HG03196 (cell line): ENCODE data around the gene SQSTM1.
"Not testable (repeated sequence)": the region's sequence is repeated elsewhere in the genome, so short reads cannot be mapped to it uniquely, and the experiment has no call there.

ENCODE experiments used
- ATAC-seq: cut with Tn5 transposase; IDR thresholded peaks from one replicate; pipeline ENCODE4 v1.9.1; 2021; ENCODE audit not compliant: unreplicated experiment

SQSTM1 gene

DNA sequence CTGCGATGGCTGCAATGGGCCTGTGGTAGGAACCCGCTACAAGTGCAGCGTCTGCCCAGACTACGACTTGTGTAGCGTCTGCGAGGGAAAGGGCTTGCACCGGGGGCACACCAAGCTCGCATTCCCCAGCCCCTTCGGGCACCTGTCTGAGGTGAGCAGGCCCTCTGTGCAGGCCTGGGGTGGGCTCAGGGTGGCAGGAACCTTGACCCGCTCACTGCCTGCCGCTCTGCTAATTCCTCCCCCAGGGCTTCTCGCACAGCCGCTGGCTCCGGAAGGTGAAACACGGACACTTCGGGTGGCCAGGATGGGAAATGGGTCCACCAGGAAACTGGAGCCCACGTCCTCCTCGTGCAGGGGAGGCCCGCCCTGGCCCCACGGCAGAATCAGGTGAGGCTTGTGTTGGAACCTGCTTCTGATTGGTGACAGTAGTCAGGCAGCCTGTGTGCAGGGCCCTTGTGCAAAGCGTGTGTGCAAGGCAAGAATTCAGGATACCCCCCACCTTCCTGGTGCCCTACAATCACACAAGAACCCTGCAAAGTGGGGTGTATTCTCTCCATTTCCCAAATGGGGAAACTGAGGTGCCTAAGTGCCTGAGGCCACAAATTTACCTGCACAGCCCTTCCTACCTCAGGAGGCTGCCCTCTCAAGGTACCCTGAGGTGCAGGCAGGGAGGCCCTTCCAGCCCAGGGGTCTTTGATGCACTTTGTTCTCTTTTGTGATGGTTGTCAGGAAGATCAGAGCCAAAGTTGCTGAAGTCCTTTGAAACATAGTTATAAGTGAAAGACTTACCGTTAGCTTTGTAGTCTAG is 3.4 kb downstream of the SQSTM1 start:
- no peak for ATAC-seq

DNA sequence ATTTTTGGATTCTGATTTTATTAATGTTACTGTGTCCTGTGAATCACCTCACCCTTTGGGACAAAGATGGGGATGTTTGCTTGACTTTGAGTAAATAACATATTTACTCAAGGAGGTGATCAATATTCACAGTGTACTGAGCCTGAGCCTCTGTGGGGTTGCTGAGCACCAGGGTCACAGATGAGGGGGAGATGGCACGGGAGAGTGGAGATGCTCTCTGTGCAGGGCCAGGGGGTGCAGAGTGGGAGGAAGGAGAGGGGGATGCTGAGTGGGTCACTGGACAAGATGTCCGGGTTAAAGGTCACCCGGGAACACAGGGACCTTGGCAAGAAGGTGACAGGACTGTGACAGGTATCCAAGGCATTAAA is 4.0 kb downstream of the SQSTM1 start:
- ATAC-seq: no peak

DNA sequence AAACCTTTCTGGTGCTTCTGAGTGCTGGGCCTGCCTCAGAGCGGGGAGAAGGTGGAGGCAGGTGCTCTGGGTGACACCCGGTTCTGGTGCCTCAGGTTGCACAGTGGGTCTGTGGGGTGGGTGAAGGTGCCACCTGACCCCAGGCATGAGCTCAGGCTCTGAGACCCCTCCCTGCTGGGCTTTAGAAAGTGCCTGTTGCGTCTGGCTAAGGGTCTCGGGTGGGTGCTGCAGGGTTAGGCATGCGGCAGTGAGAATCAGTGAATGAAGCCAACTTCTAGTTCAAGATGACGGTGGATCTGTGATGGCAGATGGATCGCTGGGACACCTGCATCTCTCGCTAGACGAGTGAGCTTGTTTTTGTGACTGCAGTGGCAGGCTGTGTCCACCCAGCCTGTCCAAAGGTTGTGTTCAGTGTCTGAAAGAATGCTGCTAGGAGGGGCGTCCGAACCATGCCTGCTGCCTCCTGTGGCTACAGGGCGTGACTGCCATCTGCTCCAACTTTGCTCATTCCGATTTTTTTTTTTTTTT is 5.0 kb downstream of the SQSTM1 start:
- no peak for ATAC-seq

DNA sequence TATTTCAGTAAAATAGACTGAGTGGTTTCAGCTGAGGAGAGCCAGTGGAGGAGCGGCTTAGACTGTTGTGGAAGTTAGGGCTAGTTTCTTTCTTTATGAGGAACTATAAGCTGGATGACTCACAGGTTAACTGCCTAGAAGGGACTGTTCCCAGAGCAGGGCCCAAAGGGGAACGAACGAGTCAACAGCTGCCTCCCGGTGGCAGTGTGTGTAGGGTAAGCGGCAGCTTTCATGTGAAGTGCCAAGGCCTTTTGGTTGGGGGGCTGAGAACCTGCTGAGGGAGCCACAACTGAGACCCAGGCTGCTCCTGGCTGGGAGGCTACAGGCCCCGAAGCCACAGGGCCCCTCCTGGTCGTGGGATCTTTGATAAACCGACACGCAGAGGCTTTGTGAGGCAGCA is 7.0 kb downstream of the SQSTM1 start:
- ATAC-seq: no peak

DNA sequence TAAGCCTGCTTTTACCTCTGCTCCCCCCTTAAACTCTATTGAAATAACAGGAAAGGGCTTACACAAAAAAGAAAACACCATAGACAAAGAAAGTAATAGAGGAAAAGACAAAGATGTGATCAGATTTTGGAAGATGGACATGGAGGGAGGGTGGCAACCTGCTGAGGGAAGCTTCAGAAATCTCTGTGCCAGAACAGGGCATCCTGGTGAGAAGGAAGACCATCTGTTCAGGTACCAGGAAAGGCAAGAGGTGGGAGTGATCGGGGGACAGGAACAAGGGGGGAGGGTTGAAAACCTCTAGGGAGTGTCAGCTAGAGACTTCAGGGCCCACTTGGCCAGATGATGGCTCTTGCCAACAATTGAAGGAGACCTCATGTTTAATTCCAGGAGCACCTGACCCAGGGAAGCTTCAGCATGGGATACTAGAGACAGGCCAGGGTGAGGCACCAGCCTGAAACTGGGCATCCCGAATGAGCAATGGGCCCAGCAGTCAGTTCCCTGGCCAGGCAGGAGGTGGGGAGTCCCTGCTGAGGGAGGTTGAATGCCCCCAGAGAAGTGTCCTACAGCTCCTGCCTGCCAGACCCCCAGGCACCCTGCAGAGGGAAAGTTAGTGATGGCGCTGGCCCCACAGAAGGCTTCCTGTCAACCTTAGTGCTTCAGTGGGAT is 8.2 kb downstream of the SQSTM1 start:
- ATAC-seq: no peak

DNA sequence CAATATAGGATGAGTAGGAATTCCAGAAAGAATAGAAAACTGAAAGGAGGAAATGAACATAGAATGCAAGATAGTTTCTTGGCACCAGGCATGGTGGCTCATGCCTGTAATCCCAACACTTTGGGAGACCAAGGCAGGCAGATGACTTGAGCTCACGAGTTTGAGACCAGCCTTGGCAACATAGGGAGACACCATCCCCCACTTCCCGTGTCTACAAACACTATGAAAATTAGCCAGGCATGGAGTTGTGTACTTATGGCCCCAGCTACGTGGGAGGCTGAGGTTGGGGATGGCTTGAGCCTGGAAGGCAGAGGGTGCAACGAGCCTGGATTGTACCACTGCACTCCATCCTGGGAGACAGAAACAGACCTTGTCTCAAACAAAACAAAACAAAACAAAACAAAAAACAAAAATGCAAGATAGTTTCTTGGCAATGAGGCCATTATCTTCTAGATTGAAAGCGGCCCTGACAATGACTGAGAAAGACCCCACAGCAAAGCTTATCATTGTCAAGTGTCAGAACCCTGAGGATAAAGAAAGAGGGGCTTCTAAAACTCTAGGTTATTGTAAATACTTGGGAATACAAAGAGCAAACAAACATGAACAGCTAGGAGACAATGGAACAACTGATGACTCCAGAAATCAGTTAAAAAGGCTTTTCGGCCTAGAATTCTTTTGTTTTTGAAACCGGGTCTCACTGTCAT is 9.2 kb downstream of the SQSTM1 start:
- ATAC-seq: no peak

DNA sequence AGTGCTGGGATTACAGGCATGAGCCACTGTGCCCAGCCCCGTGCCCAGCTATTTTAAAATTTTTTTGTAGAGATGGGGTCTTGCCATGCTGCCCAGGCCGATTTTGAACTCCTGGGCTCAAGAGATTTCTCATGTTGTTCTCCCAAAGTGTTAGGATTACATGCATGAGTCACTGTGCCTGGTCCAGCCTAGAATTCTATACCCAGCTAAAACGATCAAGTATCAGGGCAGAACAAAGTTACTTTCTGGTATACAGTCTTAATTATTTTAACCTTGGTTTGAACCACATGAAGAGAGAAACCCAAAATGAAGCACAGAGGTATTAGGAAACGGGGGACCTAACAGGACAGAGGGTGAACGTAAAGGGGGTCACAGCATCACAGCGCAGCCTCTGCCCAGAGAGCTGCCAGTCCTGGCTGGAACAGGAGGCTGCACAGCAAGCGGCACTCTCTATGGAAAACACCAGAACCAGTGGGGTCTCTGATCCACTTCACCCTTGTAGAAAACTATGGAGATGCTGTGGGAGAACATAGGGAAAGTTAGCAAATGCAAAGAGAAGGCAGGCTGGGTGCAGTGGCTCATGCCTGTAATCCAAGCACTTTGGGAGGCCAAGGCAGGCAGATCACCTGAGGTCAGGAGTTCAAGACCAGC is 10.2 kb downstream of the SQSTM1 start:
- no peak for ATAC-seq

DNA sequence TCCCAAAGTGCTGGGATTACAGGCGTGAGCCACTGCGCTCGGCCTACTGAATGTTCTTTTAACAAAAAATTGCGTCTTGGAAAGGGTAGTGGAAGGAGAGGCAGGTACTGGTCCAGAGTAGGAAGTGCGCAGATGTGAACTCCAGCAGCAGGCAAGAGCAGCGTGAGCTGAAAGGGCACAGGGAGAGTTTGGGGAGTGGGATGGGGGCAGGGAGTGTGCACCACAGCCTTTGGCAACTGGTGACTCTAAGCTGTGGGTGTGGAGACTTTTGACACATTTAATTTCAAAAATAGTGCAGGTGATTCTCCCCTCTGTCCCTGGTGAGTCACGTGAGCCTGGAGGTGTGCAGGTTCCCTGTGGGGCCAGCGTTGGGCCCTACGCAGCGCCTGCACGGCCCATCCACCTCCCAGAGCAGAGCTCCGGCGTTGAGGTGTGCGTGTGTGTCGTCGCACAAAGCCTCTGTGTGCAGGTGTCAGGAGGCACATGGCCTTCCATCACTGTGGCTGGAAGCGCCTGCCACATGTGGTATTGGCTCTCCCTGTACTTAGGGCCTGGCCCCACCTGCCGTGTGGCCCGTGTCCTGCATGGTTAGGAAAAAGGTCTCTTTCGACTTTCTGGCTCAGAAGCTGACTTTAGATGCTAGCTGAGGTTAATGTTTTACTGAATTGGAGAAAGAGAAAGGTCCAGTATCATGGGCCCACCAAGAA is 11.5 kb downstream of the SQSTM1 start:
- no peak for ATAC-seq

DNA sequence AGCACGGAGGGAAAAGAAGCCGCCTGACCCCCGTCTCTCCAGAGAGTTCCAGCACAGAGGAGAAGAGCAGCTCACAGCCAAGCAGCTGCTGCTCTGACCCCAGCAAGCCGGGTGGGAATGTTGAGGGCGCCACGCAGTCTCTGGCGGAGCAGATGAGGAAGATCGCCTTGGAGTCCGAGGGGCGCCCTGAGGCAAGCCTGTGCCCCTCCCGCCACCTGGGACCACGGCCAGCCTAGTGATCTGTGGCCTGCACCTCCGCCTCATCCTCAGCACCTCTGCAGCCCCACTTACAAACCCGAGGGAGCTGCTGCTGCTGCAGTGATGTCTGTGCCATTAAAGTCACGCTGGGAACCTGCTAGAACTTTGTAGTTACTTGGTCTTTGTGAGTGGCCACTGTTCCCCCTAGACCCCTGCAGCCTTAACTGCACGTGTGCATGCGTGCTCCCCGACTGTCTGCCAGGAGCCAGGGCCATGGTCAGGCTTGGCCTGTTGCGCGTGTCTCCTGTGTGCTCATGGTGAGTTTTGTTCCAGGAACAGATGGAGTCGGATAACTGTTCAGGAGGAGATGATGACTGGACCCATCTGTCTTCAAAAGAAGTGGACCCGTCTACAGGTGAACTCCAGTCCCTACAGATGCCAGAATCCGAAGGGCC is 12.5 kb downstream of the SQSTM1 start:
- no peak for ATAC-seq

DNA sequence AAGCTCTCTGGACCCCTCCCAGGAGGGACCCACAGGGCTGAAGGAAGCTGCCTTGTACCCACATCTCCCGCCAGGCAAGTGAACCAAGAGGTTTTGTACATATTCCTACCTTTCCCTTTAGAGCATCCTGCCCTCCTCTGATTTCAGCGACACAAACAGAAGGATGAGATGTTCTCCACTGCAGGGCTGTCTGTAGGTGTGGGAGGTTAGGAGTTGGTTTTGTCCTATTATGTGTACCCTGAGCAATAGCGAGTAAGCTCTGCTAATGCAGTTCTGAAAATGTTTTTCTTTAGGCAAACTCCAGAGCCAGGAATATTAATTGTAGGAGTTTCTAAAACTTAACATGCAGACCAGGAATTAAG is 13.0 kb downstream of the SQSTM1 start:
- ATAC-seq: no peak

DNA sequence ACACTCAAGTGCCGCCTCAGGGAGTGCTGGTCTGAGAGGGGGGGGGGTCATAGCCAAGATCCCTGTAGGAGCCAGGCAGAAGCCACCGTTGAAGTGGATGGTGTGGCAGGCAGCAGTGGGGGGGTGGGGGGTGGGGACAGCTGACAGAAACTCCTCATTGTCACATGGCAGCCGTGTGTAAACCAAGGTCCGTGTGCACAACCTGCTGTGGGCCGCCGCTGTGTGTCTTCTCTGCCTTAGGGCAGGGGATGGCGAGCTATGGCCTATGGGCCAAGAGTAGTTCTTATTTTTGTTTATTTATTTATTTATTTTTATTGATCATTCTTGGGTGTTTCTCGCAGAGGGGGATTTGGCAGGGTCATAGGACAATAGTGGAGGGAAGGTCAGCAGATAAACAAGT is 13.4 kb downstream of the SQSTM1 start:
- no peak for ATAC-seq

DNA sequence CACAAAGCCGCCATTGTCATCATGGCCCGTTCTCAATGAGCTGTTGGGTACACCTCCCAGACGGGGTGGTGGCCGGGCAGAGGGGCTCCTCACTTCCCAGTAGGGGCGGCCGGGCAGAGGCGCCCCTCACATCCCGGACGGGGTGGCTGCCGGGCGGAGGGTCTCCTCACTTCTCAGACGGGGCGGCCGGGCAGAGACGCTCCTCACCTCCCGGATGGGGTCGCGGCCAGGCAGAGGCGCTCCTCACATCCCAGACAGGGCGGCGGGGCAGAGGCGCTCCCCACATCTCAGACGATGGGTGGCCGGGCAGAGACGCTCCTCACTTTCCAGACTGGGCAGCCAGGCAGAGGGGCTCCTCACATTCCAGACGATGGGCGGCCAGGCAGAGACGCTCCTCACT is 14.2 kb downstream of the SQSTM1 start:
- ATAC-seq: not testable (repeated sequence)

DNA sequence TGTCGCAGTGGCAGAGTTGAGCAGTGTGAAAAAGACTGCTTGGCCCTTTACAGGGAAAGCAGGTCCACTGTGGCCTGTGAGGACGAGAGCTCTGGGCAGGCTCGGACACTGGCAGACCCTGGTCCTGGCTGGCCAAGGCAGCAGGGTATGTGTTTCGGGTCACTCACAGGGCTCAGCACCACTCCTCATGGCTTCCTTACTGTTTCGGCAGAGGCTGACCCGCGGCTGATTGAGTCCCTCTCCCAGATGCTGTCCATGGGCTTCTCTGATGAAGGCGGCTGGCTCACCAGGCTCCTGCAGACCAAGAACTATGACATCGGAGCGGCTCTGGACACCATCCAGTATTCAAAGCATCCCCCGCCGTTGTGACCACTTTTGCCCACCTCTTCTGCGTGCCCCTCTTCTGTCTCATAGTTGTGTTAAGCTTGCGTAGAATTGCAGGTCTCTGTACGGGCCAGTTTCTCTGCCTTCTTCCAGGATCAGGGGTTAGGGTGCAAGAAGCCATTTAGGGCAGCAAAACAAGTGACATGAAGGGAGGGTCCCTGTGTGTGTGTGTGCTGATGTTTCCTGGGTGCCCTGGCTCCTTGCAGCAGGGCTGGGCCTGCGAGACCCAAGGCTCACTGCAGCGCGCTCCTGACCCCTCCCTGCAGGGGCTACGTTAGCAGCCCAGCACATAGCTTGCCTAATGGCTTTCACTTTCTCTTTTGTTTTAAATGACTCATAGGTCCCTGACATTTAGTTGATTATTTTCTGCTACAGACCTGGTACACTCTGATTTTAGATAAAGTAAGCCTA is 15.7 kb downstream of the SQSTM1 start:
- no peak for ATAC-seq

DNA sequence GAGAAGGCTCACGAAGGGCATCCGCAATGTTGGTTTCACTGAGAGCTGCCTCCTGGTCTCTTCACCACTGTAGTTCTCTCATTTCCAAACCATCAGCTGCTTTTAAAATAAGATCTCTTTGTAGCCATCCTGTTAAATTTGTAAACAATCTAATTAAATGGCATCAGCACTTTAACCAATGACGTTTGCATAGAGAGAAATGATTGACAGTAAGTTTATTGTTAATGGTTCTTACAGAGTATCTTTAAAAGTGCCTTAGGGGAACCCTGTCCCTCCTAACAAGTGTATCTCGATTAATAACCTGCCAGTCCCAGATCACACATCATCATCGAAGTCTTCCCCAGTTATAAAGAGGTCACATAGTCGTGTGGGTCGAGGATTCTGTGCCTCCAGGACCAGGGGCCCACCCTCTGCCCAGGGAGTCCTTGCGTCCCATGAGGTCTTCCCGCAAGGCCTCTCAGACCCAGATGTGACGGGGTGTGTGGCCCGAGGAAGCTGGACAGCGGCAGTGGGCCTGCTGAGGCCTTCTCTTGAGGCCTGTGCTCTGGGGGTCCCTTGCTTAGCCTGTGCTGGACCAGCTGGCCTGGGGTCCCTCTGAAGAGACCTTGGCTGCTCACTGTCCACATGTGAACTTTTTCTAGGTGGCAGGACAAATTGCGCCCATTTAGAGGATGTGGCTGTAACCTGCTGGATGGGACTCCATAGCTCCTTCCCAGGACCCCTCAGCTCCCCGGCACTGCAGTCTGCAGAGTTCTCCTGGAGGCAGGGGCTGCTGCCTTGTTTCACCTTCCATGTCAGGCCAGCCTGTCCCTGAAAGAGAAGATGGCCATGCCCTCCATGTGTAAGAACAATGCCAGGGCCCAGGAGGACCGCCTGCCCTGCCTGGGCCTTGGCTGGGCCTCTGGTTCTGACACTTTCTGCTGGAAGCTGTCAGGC is 16.6 kb downstream of the SQSTM1 start:
- ATAC-seq: no peak

DNA sequence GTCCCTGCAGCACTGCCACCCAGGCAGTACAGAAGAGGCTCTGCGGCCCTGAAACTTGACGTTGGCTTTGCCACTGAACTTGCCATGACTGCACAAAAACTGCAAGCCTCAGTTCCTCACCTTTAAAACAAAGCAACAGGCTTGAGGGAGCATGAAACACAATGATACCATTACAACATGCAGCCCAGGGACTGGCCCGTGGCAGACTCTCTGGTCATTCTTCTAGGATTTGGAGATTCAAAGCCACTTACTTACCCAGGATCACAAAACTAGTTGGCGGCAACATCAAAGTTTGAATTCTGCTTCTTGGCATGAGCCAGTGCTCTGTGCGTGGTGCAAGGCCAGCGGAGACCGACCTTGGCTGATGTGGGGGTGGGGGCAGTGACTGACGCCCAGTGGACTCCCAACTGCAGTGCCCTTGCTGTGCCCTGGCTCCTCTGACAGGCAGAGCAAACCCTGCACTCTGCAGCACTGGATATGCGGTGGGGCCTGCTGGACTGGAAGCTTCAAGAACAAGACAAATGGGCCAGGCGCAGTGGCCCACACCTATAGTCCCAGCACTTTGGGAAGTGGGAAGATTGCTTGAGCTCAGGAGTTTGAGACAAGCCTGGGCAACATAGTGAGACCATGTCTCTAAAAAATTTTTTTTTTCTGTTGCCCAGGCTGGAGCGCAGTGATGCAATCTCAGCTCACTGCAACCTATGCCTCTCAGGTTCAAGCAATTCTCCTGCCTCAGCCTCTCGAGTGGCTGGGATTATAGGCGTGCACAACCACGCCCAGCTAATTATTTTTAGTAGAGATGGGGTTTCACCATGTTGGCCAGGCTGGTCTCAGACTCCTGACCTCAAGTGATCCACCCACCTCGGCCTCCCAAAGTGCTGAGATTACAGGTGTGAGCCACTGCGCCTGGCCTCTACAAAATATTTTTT is 18.9 kb downstream of the SQSTM1 start:
- ATAC-seq: no peak

DNA sequence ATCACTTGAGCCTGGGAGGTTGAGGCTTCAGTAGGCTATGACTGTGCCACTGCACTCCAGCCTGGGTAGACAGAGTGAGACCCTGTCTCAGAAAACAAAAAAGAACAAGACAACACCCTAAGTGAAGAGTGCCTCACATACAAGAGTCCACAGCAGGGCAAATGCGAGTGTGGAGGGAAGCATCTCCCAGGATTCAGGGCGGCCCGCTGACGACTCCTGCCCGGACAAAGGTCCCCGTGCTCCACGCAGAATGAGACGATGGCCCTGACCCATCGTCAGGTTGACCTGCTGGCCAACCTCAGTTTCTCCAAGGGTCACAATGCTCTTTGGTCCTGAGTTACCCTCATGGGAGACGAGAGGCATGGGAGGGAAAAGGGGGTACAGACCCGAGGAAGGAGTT is 19.6 kb downstream of the SQSTM1 start:
- ATAC-seq: no peak

DNA sequence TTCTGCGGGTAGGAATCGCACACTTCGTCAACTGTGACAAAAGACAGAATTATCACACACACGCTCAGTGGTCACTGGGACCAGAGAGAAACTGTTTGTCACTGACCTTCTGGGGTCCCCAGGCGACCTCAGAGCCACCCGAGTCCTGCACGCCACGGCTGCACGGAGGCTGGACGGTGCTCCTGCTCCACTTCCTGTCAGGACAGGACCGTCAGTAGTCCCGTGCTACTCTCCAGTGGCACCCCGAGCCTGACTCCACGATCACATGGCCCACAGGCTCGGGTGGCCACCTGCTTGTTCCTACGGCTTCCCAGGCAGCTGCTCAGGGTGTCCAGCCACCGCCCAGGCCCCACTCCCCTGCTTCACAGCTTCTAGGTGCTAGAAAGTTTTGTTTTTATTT is 20.1 kb downstream of the SQSTM1 start:
- ATAC-seq: no peak
